CD1c-positive myeloid dendritic cell (primary cell): ENCODE results near the gene APCDD1.
A peak's percentile ranks its signal among the peaks of the same experiment; 100 is the strongest.
"Not testable (repeated sequence)": the region's sequence is repeated elsewhere in the genome, so short reads cannot be mapped to it uniquely, and the experiment has no call there.

Experiments
- DNase-seq: peaks from one replicate; pipeline ENCODE4 v3.0.0-alpha.2; 2016; ENCODE audit errors: extremely low spot score

Gene APCDD1

GRCh38 chr18:10462597-10462996 is 8.2 kb downstream of the APCDD1 start:
- no peak for DNase-seq

GRCh38 chr18:10463096-10463495 is 8.7 kb downstream of the APCDD1 start:
- DNase-seq, result no peak

DNA sequence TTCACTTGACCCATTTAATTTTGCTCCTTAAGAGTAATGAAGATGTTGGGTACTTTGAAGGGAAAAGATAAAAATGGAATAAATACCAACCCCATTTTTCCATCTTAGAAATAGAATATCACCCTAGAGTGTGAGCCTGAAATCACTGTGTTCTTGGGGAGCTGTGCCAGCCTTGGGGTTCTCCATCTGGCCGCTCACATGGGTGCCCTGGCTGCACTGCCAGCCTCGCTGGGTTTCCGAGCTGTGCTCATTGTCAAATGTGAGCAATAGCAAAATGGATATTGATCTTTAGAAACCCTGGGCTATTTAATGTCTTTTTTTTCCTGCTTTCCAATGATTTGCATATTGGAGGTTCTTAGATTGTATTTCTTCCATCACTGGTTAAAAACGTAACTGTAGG is 9.3 kb downstream of the APCDD1 start:
- DNase-seq, result no peak

DNA sequence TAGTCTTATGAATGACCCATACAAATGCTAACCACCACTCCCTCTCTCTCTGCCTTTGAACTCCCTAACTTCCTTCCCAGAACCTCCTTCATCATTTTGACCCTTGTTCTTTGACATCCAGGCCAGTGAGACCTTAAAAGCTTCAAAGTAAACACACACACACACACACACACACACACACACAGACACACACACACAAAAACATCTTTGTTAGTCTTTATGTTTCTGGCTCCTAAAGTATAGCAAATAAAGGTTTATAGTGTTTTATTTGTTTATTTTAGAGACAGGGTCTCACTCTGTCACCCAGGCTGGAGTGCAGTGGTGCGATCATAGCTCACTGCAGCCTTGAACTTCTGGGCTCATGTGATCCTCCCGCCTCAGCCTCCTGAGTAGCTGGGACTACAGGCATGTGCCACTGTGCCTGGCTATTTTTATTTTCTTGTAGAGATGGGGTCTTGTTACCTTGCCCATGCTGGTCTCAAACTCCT is 9.8 kb downstream of the APCDD1 start:
- not testable (repeated sequence) for DNase-seq

- no peak for DNase-seq
Observed at GRCh38 chr18:10465174-10465939, 10.9 kb downstream of the APCDD1 start.

GRCh38 chr18:10470429-10470828 is 16.0 kb downstream of the APCDD1 start:
- DNase-seq, result no peak

GRCh38 chr18:10471574-10471973 is 17.1 kb downstream of the APCDD1 start:
- DNase-seq, result no peak

DNA sequence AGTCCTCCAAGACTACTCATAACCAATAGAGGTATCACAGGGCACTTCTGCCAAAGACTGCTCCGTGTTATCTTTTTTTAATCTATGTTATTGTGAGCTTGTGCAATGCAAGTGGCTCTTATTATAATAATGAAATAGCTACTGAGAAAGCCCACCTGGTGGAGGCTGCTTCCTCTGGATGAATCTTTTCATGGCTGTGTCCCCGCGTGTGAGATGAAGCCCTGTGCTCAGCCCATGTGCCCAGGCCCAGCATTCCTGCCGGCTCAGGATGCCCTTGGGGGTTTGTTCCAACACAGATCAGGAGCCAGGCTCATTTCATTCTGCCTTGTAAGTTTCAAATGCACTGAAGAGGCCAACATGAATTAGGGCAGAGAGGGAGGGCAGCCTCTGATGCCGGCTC is 18.7 kb downstream of the APCDD1 start:
- no peak for DNase-seq

- no peak for DNase-seq
Observed at GRCh38 chr18:10474309-10474708, 19.9 kb downstream of the APCDD1 start.

DNA sequence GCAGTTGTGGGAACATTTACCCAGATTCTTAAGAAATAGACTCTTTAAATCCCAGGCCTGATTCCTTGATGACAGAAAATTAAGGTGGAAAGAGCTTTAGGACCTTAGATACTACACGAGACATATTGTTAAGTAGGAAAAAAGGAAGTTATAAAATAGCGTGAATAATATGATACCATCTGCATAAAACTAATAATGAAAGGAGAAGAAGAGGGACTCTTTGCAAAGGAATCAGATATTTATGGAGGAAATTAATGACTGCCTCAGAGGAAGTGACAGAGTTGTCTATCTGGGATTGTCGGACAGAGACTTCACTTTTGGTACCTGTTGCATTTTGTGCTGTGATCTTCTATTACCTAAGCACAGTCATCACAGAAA is 20.8 kb downstream of the APCDD1 start:
- DNase-seq, result peak; percentile 55

- DNase-seq, result no peak
Observed at GRCh38 chr18:10475654-10476291, 21.3 kb downstream of the APCDD1 start.

GRCh38 chr18:10476338-10476791 is 21.9 kb downstream of the APCDD1 start:
- DNase-seq, result no peak

- DNase-seq, result no peak
Observed at GRCh38 chr18:10477121-10477862, 22.9 kb downstream of the APCDD1 start.

- no peak for DNase-seq
Observed at GRCh38 chr18:10477863-10478260, 23.4 kb downstream of the APCDD1 start.

GRCh38 chr18:10481831-10482230 is 27.4 kb downstream of the APCDD1 start:
- DNase-seq, result no peak

DNA sequence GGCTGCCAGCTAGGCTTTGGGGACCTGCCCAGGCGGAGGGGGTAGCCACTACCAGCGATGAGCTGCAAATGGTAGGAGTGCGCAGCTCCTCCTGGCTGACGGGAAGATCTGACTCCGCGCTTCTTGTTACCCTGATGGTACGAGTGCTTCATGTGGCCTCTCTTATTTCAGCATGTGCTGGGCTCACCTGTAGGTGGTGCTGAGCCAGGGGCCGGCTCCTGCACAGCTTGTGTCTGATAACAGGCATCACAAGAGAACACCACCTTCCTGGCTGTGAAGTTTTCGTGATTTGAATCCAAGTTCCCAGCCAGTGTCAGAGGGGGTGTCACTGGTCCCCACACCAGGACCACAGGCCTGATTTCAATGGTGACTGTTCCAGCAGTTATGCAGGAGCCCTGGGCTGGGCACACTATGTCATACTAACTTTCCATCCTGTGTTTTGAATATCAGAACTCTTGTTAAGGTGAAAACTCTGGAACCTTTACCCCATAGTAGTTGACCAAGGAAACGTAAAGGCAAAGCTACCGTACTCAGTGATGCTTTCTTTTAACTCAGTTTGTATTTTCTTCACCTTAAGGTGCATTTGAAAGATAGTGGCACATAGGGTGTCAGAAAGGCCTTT is 28.0 kb downstream of the APCDD1 start:
- DNase-seq, result no peak

GRCh38 chr18:10482985-10483949 is 28.8 kb downstream of the APCDD1 start:
- DNase-seq, result peak; percentile 61

- DNase-seq, result no peak
Observed at GRCh38 chr18:10485475-10485874, 31.0 kb downstream of the APCDD1 start.

DNA sequence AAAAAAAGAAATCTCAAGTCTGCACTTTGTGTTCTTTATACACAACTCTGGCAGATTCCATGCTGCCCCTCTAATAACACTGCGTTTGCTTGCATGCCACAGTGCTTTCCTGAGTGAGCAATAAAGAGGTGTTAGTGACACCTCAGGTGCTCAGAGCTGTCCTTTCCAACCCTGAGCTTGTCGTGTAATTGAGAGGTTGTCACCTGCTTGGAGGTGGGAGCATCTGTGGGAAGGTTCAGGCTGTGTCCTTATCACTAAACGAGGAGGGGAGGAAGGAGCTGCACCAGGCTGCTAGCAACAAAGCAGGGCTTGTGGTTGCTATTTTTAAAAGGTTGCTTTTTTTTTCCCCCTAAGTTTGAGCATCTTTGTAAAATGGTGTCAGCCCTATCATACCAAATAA is 31.9 kb downstream of the APCDD1 start:
- DNase-seq, result no peak

DNA sequence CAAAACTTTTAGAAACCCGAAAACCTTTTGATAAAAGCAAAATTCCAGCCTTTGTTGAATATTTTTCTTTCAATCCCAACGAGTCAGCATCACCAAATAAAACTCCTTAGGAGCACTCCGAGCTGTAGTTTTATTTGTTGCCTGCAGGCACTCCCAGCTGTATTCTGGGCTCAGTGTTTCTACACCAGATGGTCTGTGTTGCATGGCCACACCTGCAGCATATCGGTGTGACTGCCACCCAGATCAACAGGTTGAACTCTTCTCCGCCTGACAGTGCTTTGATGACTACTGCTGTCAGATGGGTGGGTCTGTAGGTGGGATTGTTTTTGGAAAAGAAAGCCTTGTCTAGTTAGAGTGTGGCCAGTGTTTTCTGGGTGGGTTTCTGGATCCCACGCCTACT is 32.7 kb downstream of the APCDD1 start:
- DNase-seq, result no peak

- DNase-seq, result no peak
Observed at GRCh38 chr18:10488017-10488416, 33.6 kb downstream of the APCDD1 start.
